ENCODE data around the gene R3HDM2.

DNA sequence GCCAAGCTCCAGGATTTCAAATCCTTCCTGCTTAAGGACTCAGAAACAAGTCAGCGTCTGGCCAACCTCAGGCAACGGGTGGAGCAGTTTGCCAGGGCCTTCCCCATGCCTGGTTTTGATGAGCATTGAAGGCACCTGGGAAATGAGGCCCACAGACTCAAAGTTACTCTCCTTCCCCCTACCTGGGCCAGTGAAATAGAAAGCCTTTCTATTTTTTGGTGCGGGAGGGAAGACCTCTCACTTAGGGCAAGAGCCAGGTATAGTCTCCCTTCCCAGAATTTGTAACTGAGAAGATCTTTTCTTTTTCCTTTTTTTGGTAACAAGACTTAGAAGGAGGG is 196.6 kb downstream of the R3HDM2 start:
- TF ChIP-seq GATA3 (IDR thresholded peaks at IDR 0.05; ENCODE audit: low read depth, low read length) (no peak), GATA2 (IDR thresholded peaks at IDR 0.05; ENCODE audit: low read depth, low read length) (no peak)

Measured in SH-SY5Y (cell line).